Chondrocyte (in vitro differentiated cells): ENCODE results near the gene MYMK. TPM values are rescaled to one million over a fixed set of nuclear protein-coding genes. Genes with fewer than 3 reads are reported as not detected.

Experiments used
- DNase-seq: peaks from one replicate; pipeline ENCODE4 v3.0.0; 2021; ENCODE audit warnings: mixed read lengths, low spot score
- H3K27ac Mint-ChIP-seq: one replicate; pipeline ENCODE4 v1.8.0; 2021; ENCODE audit warnings: mild to moderate bottlenecking, moderate library complexity, mixed read lengths; ENCODE audit not compliant: unreplicated experiment
- H3K27me3 Mint-ChIP-seq: 2 replicates; pipeline ENCODE4 v1.8.0; 2021; ENCODE audit warnings: low read depth, mixed read lengths
- H3K36me3 Mint-ChIP-seq: 2 replicates; pipeline ENCODE4 v1.8.0; 2021; ENCODE audit warnings: low read depth, mixed read lengths
- H3K4me1 Mint-ChIP-seq: 2 replicates; pipeline ENCODE4 v1.8.0; 2021; ENCODE audit warnings: low read depth, mild to moderate bottlenecking, mixed read lengths
- H3K4me3 Mint-ChIP-seq: one replicate; pipeline ENCODE4 v1.8.0; 2021; ENCODE audit warnings: mild to moderate bottlenecking, moderate library complexity, mixed read lengths; ENCODE audit not compliant: unreplicated experiment
- H3K9me3 Mint-ChIP-seq: 2 replicates; pipeline ENCODE4 v1.8.0; 2021; ENCODE audit warnings: low read depth, mixed read lengths
- total RNA-seq: library from RNA; stranded (reverse); gene quantifications from 3 replicates; pipeline ENCODE4 v1.2.1, GENCODE V29; 2021
- TF ChIP-seq, protein P1 (sequence below): fragments of 200-600 bp; sonication (generic); IDR thresholded peaks from 2 replicates; pipeline ENCODE4 v1.5.0; 2021; ENCODE audit warnings: antibody characterized with exemption, mild to moderate bottlenecking, moderate library complexity

The MYMK gene
- total RNA-seq, 1 donor from 2014 or later = not detected

DNA sequence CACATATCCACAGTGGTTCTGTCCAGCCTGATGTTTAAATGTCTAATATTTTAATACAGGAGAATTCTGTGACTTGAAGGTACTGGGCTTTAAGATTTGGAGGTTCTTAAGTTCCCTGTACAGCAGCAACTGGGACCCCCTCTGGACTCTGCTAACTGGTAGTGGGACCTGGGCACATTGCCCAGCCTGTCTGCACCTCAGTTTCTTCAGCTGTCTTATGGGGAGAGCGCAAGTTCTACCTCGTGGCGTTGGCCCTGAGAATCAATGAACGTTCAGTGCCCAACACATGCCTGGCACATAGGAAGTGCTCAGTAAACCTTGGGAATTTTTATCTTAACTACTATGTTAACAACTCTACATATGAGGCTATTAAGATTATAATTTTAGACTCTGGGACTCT, 47.3 kb downstream of the MYMK start:
- no peaks in the 10 kb centered on the region for H3K36me3 Mint-ChIP-seq

DNA sequence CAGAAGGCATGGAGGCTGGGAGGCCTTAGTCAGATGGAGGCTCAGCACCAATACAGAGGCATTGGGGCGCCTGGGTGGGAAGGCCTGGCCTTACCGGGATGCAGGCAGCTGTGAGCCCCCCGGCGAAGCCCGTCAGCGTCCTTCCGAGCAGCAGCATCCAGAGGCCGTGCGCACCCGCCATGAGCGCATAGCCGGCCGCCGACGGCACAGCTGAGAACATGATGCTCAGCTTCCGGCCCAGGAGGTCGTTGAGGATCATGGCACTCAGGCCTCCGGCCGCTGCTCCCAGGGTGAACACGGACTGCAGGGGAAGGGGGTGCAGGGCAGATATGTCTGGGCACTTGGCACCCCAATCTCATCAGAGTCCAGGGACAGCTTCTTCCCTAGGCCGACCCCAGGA, 47.8 kb downstream of the MYMK start:
- no peak for DNase-seq
- TF ChIP-seq, protein P1, sequence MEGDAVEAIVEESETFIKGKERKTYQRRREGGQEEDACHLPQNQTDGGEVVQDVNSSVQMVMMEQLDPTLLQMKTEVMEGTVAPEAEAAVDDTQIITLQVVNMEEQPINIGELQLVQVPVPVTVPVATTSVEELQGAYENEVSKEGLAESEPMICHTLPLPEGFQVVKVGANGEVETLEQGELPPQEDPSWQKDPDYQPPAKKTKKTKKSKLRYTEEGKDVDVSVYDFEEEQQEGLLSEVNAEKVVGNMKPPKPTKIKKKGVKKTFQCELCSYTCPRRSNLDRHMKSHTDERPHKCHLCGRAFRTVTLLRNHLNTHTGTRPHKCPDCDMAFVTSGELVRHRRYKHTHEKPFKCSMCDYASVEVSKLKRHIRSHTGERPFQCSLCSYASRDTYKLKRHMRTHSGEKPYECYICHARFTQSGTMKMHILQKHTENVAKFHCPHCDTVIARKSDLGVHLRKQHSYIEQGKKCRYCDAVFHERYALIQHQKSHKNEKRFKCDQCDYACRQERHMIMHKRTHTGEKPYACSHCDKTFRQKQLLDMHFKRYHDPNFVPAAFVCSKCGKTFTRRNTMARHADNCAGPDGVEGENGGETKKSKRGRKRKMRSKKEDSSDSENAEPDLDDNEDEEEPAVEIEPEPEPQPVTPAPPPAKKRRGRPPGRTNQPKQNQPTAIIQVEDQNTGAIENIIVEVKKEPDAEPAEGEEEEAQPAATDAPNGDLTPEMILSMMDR = no peak
- peaks cover 8% of the 10 kb centered on the region for H3K4me1 Mint-ChIP-seq
- H3K36me3 Mint-ChIP-seq = peaks cover under 1% of the 10 kb centered on the region
- H3K27ac Mint-ChIP-seq = no peak overlapping the region
- no peaks in the 10 kb centered on the region for H3K27me3 Mint-ChIP-seq
- no peak overlapping the region for H3K4me3 Mint-ChIP-seq
- no peaks in the 10 kb centered on the region for H3K9me3 Mint-ChIP-seq

More for the DNA sequence above, 47.3 kb downstream of the MYMK start:
- H3K27me3 Mint-ChIP-seq = peaks cover 2% of the 10 kb centered on the region
- H3K4me1 Mint-ChIP-seq = peaks cover 8% of the 10 kb centered on the region
- no peaks in the 10 kb centered on the region for H3K9me3 Mint-ChIP-seq
- no peak for DNase-seq
- TF ChIP-seq, protein P1 = no peak
- H3K27ac Mint-ChIP-seq = no peak overlapping the region
- peak overlapping the region; percentile 40 for H3K4me3 Mint-ChIP-seq

DNA sequence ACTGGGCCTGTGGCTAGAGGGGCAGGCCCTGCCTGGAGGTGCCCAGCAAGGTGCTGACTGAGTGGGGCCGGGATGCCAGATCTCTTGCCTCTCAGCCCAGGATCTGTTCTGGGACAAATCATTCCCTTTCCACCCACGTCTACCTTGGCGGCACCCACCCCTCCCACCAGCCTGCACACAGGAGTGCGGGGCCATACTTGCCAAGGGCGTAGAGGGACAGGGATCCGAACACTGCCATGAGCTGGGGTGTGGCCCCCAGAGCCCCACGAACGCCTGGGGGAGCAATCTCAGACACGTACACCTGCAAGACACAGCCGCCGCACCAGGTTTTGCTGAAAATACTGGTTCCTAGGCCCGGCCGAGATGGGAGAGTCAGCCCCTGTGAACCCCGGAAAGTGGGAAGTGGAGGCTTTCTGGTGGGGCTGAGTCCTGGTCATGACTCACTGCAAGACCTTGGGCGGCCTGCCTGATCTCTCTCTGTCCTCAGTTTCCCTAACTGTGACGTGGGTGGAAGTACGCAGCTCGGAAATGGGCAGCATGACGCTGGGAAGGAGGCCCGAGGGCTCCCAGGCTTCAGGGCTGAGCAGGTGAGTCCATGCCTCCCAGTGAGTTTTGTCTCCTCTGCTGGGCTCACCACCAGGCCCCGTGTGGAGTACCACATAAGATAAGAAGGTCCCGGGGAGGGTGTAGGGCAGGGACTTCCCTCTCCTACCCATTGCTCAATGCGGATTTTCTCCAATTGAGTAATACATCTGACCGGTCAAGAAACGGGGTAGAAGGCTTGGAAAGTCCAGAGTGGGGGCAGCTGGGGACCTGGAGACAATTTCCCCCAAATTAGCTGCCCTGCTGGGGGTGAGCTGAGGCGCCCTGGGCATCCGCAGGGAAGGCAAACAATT, 48.5 kb downstream of the MYMK start:
- TF ChIP-seq, protein P1 = no peak
- no peak for DNase-seq
- Mint-ChIP-seq H3K36me3 (peaks cover 2% of the 10 kb centered on the region), H3K4me1 (peaks cover 8% of the 10 kb centered on the region), H3K27me3 (no peaks in the 10 kb centered on the region), H3K4me3 (no peak overlapping the region), H3K9me3 (no peaks in the 10 kb centered on the region), H3K27ac (no peak overlapping the region)

DNA sequence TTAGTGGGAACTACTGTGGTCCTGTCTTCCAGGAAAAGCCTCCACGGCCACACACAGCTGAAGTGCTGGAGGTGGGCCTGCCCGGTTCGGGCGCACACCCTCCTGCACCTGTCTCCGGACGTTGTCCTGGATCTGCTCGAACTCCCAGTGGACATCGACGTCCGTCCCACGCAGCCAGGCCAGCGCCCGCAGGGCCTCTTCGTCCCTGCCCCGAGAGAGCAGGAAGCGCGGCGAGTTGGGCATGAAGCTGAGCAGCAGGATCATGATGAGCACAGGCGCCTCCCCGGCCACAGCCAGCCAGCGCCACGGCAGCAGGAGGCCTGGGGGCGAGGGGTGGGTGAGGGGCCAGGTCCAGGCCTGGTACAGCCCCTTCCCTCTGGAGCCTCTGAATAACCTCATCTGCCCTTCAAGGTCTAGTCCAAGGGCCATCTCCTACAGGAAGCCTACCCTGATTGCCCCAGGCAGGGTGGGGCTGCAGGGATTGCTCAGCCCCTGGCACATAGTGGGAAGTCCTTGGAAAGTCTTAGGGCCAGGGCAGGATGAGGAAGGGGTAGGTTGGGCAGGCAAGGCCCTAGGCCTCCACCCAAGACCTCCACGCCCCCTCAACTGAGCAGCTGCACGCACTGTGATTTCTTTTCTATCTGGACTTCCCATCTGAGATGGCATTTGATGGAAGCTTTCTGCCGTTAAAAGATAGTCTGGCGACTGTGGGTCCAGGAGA, 49.3 kb downstream of the MYMK start:
- no peaks in the 10 kb centered on the region for H3K9me3 Mint-ChIP-seq
- DNase-seq = no peak
- no peaks in the 10 kb centered on the region for H3K27me3 Mint-ChIP-seq
- no peak overlapping the region for H3K27ac Mint-ChIP-seq
- TF ChIP-seq, protein P1 = no peak
- H3K4me1 Mint-ChIP-seq = peaks cover 8% of the 10 kb centered on the region
- H3K36me3 Mint-ChIP-seq = peaks cover 2% of the 10 kb centered on the region
- no peak overlapping the region for H3K4me3 Mint-ChIP-seq

DNA sequence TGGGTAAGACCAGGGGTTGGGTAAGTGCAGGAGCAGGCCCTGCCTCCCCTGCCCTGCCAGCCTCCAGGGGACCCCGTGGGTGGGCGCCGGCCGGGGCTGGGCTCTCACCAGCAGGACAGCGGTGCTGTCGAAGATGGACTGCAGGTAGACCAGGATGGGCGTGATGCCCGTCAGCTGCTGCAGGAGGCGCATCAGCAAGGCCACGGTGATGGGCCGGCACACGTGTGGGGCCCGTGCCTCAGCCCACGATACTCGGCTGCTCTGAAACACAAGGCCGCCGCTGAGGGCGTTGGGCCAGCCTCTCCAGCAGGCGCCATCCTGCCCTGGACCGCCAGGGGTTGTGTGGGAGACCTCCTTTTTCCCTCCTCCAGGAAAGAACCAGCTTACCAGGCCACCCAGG, 49.9 kb downstream of the MYMK start:
- Mint-ChIP-seq H3K4me1 (peaks cover 8% of the 10 kb centered on the region), H3K9me3 (no peaks in the 10 kb centered on the region), H3K27me3 (no peaks in the 10 kb centered on the region), H3K36me3 (peaks cover 2% of the 10 kb centered on the region), H3K4me3 (no peak overlapping the region), H3K27ac (no peak overlapping the region)
- DNase-seq = no peak
- TF ChIP-seq, protein P1 = no peak
